WTC11 (cell line): Measurements from ENCODE around the gene MOB2.

Experiments used
- FOXP1 ChIP-seq: sonication (generic); formaldehyde crosslinking; IDR thresholded peaks from 2 replicates; pipeline ENCODE4 v1.8.0; 2022; ENCODE audit warnings: missing genetic modification reagents, mild to moderate bottlenecking, moderate library complexity, borderline replicate concordance
- JAZF1 ChIP-seq: fragments of 250-450 bp; sonication (Bioruptor Pico); IDR thresholded peaks from 2 replicates; pipeline ENCODE4 v1.9.0; 2021; ENCODE audit warnings: moderate library complexity, mild to moderate bottlenecking, inconsistent platforms
- NFE2L1 ChIP-seq: sonication (generic); formaldehyde crosslinking; IDR thresholded peaks from 2 replicates; pipeline ENCODE4 v1.8.1; 2023; ENCODE audit warnings: missing genetic modification reagents
- NR1H2 ChIP-seq: sonication (generic); formaldehyde crosslinking; IDR thresholded peaks from 2 replicates; pipeline ENCODE4 v1.9.0; 2021; ENCODE audit warnings: mild to moderate bottlenecking, moderate library complexity, missing genetic modification reagents
- TCF7 ChIP-seq: sonication (generic); formaldehyde crosslinking; IDR thresholded peaks from 2 replicates; pipeline ENCODE4 v1.8.0; 2022; ENCODE audit warnings: mild to moderate bottlenecking, low read depth, missing genetic modification reagents, moderate library complexity
- TF ChIP-seq, protein P1 (sequence below): sonication (generic); formaldehyde crosslinking; IDR thresholded peaks from 2 replicates; pipeline ENCODE4 v1.8.1; 2022; ENCODE audit warnings: low read depth, mild to moderate bottlenecking, moderate library complexity, missing genetic modification reagents, borderline replicate concordance
- TF ChIP-seq, protein P2 (sequence below): sonication (generic); formaldehyde crosslinking; IDR thresholded peaks from 2 replicates; pipeline ENCODE4 v1.8.1; 2023; ENCODE audit warnings: mild to moderate bottlenecking, missing genetic modification reagents, borderline replicate concordance
- TF ChIP-seq, protein P3 (sequence below): sonication (generic); formaldehyde crosslinking; IDR thresholded peaks from 2 replicates; pipeline ENCODE4 v1.8.0; 2022; ENCODE audit warnings: mild to moderate bottlenecking, missing genetic modification reagents
- TF ChIP-seq, protein P4 (sequence below): fragments of 200-600 bp; IDR thresholded peaks from 2 replicates; pipeline ENCODE4 v1.8.0; 2022; ENCODE audit warnings: antibody characterized with exemption
- TF ChIP-seq, protein P5 (sequence below): sonication (generic); formaldehyde crosslinking; IDR thresholded peaks from 2 replicates; pipeline ENCODE4 v1.8.0; 2022; ENCODE audit warnings: mild to moderate bottlenecking, missing genetic modification reagents

- TF ChIP-seq TCF7 = no peak
- TF ChIP-seq FOXP1 (CRISPR knock-in tag) = no peak
- TF ChIP-seq, protein P1, sequence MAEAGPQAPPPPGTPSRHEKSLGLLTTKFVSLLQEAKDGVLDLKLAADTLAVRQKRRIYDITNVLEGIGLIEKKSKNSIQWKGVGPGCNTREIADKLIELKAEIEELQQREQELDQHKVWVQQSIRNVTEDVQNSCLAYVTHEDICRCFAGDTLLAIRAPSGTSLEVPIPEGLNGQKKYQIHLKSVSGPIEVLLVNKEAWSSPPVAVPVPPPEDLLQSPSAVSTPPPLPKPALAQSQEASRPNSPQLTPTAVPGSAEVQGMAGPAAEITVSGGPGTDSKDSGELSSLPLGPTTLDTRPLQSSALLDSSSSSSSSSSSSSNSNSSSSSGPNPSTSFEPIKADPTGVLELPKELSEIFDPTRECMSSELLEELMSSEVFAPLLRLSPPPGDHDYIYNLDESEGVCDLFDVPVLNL (CRISPR knock-in tag) = no peak
- TF ChIP-seq, protein P2, sequence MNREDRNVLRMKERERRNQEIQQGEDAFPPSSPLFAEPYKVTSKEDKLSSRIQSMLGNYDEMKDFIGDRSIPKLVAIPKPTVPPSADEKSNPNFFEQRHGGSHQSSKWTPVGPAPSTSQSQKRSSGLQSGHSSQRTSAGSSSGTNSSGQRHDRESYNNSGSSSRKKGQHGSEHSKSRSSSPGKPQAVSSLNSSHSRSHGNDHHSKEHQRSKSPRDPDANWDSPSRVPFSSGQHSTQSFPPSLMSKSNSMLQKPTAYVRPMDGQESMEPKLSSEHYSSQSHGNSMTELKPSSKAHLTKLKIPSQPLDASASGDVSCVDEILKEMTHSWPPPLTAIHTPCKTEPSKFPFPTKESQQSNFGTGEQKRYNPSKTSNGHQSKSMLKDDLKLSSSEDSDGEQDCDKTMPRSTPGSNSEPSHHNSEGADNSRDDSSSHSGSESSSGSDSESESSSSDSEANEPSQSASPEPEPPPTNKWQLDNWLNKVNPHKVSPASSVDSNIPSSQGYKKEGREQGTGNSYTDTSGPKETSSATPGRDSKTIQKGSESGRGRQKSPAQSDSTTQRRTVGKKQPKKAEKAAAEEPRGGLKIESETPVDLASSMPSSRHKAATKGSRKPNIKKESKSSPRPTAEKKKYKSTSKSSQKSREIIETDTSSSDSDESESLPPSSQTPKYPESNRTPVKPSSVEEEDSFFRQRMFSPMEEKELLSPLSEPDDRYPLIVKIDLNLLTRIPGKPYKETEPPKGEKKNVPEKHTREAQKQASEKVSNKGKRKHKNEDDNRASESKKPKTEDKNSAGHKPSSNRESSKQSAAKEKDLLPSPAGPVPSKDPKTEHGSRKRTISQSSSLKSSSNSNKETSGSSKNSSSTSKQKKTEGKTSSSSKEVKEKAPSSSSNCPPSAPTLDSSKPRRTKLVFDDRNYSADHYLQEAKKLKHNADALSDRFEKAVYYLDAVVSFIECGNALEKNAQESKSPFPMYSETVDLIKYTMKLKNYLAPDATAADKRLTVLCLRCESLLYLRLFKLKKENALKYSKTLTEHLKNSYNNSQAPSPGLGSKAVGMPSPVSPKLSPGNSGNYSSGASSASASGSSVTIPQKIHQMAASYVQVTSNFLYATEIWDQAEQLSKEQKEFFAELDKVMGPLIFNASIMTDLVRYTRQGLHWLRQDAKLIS = no peak
- TF ChIP-seq, protein P3, sequence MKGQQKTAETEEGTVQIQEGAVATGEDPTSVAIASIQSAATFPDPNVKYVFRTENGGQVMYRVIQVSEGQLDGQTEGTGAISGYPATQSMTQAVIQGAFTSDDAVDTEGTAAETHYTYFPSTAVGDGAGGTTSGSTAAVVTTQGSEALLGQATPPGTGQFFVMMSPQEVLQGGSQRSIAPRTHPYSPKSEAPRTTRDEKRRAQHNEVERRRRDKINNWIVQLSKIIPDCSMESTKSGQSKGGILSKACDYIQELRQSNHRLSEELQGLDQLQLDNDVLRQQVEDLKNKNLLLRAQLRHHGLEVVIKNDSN (CRISPR knock-in tag) = no peak
- no peak for TF ChIP-seq NR1H2 (CRISPR knock-in tag)
- TF ChIP-seq, protein P4, sequence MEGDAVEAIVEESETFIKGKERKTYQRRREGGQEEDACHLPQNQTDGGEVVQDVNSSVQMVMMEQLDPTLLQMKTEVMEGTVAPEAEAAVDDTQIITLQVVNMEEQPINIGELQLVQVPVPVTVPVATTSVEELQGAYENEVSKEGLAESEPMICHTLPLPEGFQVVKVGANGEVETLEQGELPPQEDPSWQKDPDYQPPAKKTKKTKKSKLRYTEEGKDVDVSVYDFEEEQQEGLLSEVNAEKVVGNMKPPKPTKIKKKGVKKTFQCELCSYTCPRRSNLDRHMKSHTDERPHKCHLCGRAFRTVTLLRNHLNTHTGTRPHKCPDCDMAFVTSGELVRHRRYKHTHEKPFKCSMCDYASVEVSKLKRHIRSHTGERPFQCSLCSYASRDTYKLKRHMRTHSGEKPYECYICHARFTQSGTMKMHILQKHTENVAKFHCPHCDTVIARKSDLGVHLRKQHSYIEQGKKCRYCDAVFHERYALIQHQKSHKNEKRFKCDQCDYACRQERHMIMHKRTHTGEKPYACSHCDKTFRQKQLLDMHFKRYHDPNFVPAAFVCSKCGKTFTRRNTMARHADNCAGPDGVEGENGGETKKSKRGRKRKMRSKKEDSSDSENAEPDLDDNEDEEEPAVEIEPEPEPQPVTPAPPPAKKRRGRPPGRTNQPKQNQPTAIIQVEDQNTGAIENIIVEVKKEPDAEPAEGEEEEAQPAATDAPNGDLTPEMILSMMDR = no peak
- no peak for TF ChIP-seq JAZF1 (CRISPR knock-in tag)
- TF ChIP-seq, protein P5, sequence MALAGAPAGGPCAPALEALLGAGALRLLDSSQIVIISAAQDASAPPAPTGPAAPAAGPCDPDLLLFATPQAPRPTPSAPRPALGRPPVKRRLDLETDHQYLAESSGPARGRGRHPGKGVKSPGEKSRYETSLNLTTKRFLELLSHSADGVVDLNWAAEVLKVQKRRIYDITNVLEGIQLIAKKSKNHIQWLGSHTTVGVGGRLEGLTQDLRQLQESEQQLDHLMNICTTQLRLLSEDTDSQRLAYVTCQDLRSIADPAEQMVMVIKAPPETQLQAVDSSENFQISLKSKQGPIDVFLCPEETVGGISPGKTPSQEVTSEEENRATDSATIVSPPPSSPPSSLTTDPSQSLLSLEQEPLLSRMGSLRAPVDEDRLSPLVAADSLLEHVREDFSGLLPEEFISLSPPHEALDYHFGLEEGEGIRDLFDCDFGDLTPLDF = no peak
- TF ChIP-seq NFE2L1 (CRISPR knock-in tag) = no peak
Measured at GRCh38 chr11:1433977-1434640, 52.5 kb downstream of the MOB2 start.
